GM12874 (cell line): Measurements from ENCODE around the gene CACNB2.

Experiments used
- CTCF ChIP-seq: IDR thresholded peaks from 2 replicates; pipeline ENCODE4 v1.5.1; 2011; ENCODE audit warnings: low read depth, mild to moderate bottlenecking, control low read depth, low read length, moderate library complexity; ENCODE audit not compliant: insufficient read depth

CACNB2 gene

GRCh38 chr10:18551473-18551872 lies 411.2 kb downstream of the CACNB2 start:
- TF ChIP-seq CTCF, result no peak

GRCh38 chr10:18554479-18554878 lies 414.3 kb downstream of the CACNB2 start:
- TF ChIP-seq CTCF, result no peak

GRCh38 chr10:18556522-18557147 lies 416.4 kb downstream of the CACNB2 start:
- TF ChIP-seq CTCF, result no peak

GRCh38 chr10:18557960-18558359 lies 417.7 kb downstream of the CACNB2 start:
- no peak for TF ChIP-seq CTCF

- TF ChIP-seq CTCF, result no peak
Observed at GRCh38 chr10:18561861-18562551, 421.8 kb downstream of the CACNB2 start.

- TF ChIP-seq CTCF, result no peak
Observed at GRCh38 chr10:18563003-18563726, 422.9 kb downstream of the CACNB2 start.

- TF ChIP-seq CTCF, result no peak
Observed at GRCh38 chr10:18565006-18565405, 424.8 kb downstream of the CACNB2 start.
